DND-41 (cell line): ENCODE data around the gene IDUA.

Experiments used
- ATAC-seq: fragments of 200-7000 bp; cut with Tn5 transposase; 3 replicates; pipeline ENCODE4 v1.9.1; 2021; ENCODE audit warnings: low read depth; ENCODE audit not compliant: insufficient read depth
- DNase-seq: peaks from one replicate; pipeline ENCODE4 v3.0.0-alpha.2; 2020
- H2AFZ ChIP-seq: 2 replicates; pipeline ENCODE4 v1.6.0; 2012; ENCODE audit warnings: low read depth, low read length
- H3K27ac ChIP-seq: 2 replicates; pipeline ENCODE4 v1.5.1; 2012; ENCODE audit warnings: low read length, inconsistent platforms
- H3K27me3 ChIP-seq: fragments of 200-600 bp; sonication (generic); 2 replicates; pipeline ENCODE4 v1.6.0; 2012; ENCODE audit warnings: low read length, mild to moderate bottlenecking, inconsistent platforms; ENCODE audit not compliant: insufficient read depth, poor library complexity
- H3K36me3 ChIP-seq: 2 replicates; pipeline ENCODE4 v1.5.1; 2012; ENCODE audit warnings: low read length, inconsistent platforms; ENCODE audit not compliant: insufficient read depth
- H3K4me1 ChIP-seq: 2 replicates; pipeline ENCODE4 v1.5.1; 2012; ENCODE audit warnings: mild to moderate bottlenecking, low read length; ENCODE audit not compliant: insufficient read depth
- H3K4me2 ChIP-seq: 2 replicates; pipeline ENCODE4 v1.6.0; 2012; ENCODE audit warnings: mild to moderate bottlenecking, moderate library complexity, low read length, inconsistent platforms; ENCODE audit not compliant: insufficient read depth
- H3K4me3 ChIP-seq, 2 experiments: fragments of 200-600 bp in 1 of 2; shearing (Covaris generic) in 1 of 2; 2 replicates each; pipeline ENCODE4 v1.5.1; 2012 to 2016; ENCODE audit warnings: inconsistent platforms in 2 of 2, low read length in 2 of 2, mild to moderate bottlenecking in 2 of 2, low read depth in 1 of 2, moderate library complexity in 1 of 2
- H3K79me2 ChIP-seq: 2 replicates; pipeline ENCODE4 v1.6.0; 2012; ENCODE audit warnings: low read length, inconsistent platforms; ENCODE audit not compliant: insufficient read depth
- H3K9ac ChIP-seq: 2 replicates; pipeline ENCODE4 v1.6.0; 2012; ENCODE audit warnings: low read depth, mild to moderate bottlenecking, inconsistent platforms, low read length, moderate library complexity
- H3K9me3 ChIP-seq: 2 replicates; pipeline ENCODE4 v1.5.1; 2012; ENCODE audit warnings: low read length, moderate library complexity, mild to moderate bottlenecking, inconsistent platforms; ENCODE audit not compliant: insufficient read depth, severe bottlenecking
- H4K20me1 ChIP-seq: 2 replicates; pipeline ENCODE4 v1.6.0; 2012; ENCODE audit warnings: low read length; ENCODE audit not compliant: insufficient read depth
- EZH2 ChIP-seq: IDR thresholded peaks from 3 replicates; pipeline ENCODE4 v1.6.1; 2012; ENCODE audit warnings: borderline replicate concordance, low read depth, mild to moderate bottlenecking, moderate library complexity, low read length, inconsistent platforms; ENCODE audit not compliant: severe bottlenecking
- TF ChIP-seq, protein P1 (sequence below): IDR thresholded peaks from 2 replicates; pipeline ENCODE4 v1.5.1; 2012; ENCODE audit warnings: borderline replicate concordance, low read length, moderate library complexity, mild to moderate bottlenecking; ENCODE audit not compliant: poor library complexity, severe bottlenecking; ENCODE audit errors: extremely low read depth

The IDUA gene

DNA sequence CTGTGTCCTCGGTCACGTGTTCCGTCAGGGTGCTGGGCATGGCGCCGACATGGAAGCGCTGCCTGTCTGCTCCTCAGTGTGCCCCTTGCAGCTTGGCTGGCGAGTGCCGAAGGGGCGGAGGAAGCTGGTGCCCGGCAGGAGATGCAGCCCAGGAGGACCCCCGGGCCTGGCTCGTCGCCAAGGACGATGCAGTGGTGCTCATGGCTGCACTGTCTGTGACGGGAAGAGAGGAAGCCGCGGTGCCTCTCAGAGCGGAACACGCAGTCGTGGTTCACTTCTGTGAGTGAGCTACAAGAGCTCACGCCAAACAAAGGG, 62.7 kb downstream of the IDUA start:
- no peak for DNase-seq
- TF ChIP-seq, protein P1, sequence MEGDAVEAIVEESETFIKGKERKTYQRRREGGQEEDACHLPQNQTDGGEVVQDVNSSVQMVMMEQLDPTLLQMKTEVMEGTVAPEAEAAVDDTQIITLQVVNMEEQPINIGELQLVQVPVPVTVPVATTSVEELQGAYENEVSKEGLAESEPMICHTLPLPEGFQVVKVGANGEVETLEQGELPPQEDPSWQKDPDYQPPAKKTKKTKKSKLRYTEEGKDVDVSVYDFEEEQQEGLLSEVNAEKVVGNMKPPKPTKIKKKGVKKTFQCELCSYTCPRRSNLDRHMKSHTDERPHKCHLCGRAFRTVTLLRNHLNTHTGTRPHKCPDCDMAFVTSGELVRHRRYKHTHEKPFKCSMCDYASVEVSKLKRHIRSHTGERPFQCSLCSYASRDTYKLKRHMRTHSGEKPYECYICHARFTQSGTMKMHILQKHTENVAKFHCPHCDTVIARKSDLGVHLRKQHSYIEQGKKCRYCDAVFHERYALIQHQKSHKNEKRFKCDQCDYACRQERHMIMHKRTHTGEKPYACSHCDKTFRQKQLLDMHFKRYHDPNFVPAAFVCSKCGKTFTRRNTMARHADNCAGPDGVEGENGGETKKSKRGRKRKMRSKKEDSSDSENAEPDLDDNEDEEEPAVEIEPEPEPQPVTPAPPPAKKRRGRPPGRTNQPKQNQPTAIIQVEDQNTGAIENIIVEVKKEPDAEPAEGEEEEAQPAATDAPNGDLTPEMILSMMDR, result no peak
- TF ChIP-seq EZH2, result no peak
- Histone ChIP-seq H3K4me3 (no peak overlapping the region), H3K9ac (no peak overlapping the region), H3K79me2 (no peaks in the 10 kb centered on the region), H2AFZ (no peak overlapping the region), H3K36me3 (no peaks in the 10 kb centered on the region), H3K4me2 (no peak overlapping the region), H3K27me3 (peaks cover 3% of the 10 kb centered on the region), H3K9me3 (no peaks in the 10 kb centered on the region), H3K27ac (no peak overlapping the region), H4K20me1 (no peaks in the 10 kb centered on the region; the same call in 1 of the 2 replicates), H3K4me1 (no peaks in the 10 kb centered on the region)
- no peak for ATAC-seq

DNA sequence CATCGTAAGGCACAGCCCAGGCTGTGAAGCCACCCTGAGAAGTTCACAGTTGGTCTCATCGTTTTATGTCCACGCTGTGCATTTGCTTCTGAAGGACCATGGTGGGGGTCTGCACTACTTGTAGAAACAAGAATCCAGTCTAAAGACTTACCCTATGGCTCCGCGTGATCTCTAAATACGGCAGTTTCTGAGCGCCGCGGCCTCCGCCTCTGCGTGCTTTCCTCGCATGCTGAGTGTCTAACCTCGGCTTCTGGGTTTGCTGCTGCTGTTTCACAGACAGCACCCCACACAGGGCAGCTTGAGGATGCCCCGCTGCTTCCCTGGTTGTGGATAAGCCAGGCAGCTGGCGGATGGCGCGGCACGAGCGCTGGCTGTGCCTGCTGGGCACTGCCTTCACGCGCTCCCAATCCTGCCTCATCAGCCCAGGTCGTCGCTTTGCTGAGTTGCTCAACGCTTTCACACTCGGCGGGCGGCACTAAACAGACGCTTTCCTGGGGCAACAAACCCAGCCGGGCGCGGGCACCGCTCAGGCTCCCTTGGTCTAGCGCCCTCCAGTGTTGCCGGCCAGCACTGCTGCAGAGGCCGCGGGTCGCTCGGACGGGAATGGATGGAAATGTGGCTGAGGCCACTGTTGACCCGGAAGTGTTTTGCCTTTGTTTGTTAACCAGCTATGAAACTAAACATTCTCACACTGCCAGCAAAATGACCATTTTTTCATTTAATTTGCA, 63.8 kb downstream of the IDUA start:
- no peak for DNase-seq
- no peaks in the 10 kb centered on the region for H3K9me3 ChIP-seq
- no peak overlapping the region for H3K4me3 ChIP-seq
- H3K27me3 ChIP-seq, result peaks cover 8% of the 10 kb centered on the region
- no peak overlapping the region for H3K27ac ChIP-seq
- H4K20me1 ChIP-seq, result no peaks in the 10 kb centered on the region
- H3K4me1 ChIP-seq, result peaks cover 4% of the 10 kb centered on the region
- no peaks in the 10 kb centered on the region for H3K79me2 ChIP-seq
- H3K4me2 ChIP-seq, result no peak overlapping the region
- no peaks in the 10 kb centered on the region for H3K36me3 ChIP-seq
- TF ChIP-seq, protein P1, result peak; percentile 34
- TF ChIP-seq EZH2, result no peak
- no peak overlapping the region for H3K9ac ChIP-seq
- no peak for ATAC-seq
- no peak overlapping the region for H2AFZ ChIP-seq

DNA sequence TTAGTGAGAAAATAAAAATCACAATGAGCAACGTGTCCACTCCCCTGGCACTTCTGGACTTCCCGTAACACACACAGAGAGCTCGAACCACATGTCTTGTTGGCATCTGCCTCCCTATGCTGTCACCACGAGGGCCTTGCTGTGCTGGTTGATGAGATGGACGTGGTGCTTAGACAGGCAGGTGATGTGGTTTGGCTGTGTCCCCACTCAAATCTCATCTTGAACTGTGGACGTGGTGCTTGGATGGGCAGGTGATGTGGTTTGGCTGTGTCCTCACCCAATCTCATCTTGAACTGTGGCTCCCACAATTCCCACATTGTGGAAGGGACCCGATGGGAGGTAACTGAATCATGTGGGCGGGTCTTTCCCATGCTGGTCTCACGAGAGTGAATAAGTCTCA, 64.6 kb downstream of the IDUA start:
- TF ChIP-seq EZH2, result no peak
- TF ChIP-seq, protein P1, result no peak

More for the DNA sequence above, 64.6 kb downstream of the IDUA start:
- no peak overlapping the region for H2AFZ ChIP-seq
- H3K79me2 ChIP-seq, result no peaks in the 10 kb centered on the region
- DNase-seq (no peak), ATAC-seq (no peak)
- H4K20me1 ChIP-seq, result no peaks in the 10 kb centered on the region
- no peaks in the 10 kb centered on the region for H3K9me3 ChIP-seq
- H3K4me2 ChIP-seq, result no peak overlapping the region
- H3K9ac ChIP-seq, result no peak overlapping the region
- peaks cover 10% of the 10 kb centered on the region for H3K4me1 ChIP-seq
- no peak overlapping the region for H3K27ac ChIP-seq
- no peaks in the 10 kb centered on the region for H3K36me3 ChIP-seq
- H3K4me3 ChIP-seq, result no peak overlapping the region
- peaks cover 15% of the 10 kb centered on the region for H3K27me3 ChIP-seq
